ENCODE measurements around the gene FAM219B.
A peak's percentile ranks its signal among the peaks of the same experiment; 100 is the strongest.

The FAM219B gene

GRCh38 chr15:74951006-74951405 lies 44.4 kb upstream of the FAM219B start:
- peak; percentile 16 for ATAC-seq (ENCODE audit: low read depth)
- DNase-seq (ENCODE audit: low spot score): no peak
- Histone ChIP-seq H3K9me3 (ENCODE audit: severe bottlenecking) (no peaks in the 10 kb centered on the region), H3K27me3 (ENCODE audit: insufficient read depth, poor library complexity, severe bottlenecking) (no peaks in the 10 kb centered on the region), H3K4me3 (ENCODE audit: severe bottlenecking) (no peak overlapping the region), H3K36me3 (ENCODE audit: low read depth) (no peaks in the 10 kb centered on the region), H3K27ac (ENCODE audit: poor library complexity, severe bottlenecking) (no peak overlapping the region), H3K4me1 (ENCODE audit: insufficient read depth, poor library complexity, severe bottlenecking) (peaks cover 11% of the 10 kb centered on the region)
- TF ChIP-seq CTCF (IDR thresholded peaks at IDR 0.05; ENCODE audit: poor library complexity, severe bottlenecking): no peak

DNA sequence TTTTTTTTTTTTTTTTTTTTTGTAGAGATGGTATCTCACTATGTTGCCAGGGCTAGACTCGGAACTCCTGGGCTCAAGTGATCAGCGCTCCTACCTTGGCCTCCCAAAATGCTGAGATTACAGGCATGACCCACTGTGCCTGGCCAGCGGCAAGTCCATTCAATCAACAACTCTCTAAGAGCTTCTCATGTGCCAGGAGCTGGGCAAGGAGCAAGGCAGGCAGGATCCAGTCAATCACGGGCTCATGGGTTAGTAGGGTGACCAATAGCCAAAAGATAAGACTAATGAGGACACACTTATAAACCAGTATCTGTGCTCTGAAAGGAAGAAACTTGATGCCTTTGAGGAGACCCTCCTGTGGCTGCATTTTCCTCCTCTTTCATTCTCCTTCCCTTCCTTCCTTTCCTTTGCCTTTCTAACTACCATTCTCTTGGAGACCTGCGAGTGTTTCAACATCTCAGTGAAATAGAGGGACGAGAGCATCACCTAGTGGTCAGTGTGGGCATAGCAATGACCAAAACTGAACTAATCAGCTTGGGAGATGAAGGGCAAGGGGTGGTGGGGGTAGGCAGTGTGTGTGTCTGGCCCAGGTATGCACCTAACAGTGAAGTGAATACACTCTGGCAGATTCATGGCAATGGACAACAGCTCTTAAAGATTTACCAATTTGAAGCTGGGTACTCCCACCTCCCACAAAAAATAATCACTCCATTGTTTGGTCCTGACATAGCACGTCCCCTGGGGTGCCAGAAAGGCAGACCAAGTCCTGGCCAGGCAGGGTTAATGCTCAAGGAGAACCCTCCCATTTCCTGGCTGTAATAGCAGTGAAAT lies 43.6 kb upstream of the FAM219B start:
- no peaks in the 10 kb centered on the region for H3K9me3 ChIP-seq (ENCODE audit: severe bottlenecking)
- no peaks in the 10 kb centered on the region for H3K36me3 ChIP-seq (ENCODE audit: low read depth)
- TF ChIP-seq CTCF (IDR thresholded peaks at IDR 0.05; ENCODE audit: poor library complexity, severe bottlenecking): peak; percentile 100
- no peak overlapping the region for H3K4me3 ChIP-seq (ENCODE audit: severe bottlenecking)
- no peak overlapping the region for H3K27ac ChIP-seq (ENCODE audit: poor library complexity, severe bottlenecking)
- DNase-seq (ENCODE audit: low spot score) (no peak), ATAC-seq (ENCODE audit: low read depth) (peak; percentile 59)
- peaks cover 5% of the 10 kb centered on the region for H3K4me1 ChIP-seq (ENCODE audit: insufficient read depth, poor library complexity, severe bottlenecking)
- H3K27me3 ChIP-seq (ENCODE audit: insufficient read depth, poor library complexity, severe bottlenecking): no peaks in the 10 kb centered on the region

DNA sequence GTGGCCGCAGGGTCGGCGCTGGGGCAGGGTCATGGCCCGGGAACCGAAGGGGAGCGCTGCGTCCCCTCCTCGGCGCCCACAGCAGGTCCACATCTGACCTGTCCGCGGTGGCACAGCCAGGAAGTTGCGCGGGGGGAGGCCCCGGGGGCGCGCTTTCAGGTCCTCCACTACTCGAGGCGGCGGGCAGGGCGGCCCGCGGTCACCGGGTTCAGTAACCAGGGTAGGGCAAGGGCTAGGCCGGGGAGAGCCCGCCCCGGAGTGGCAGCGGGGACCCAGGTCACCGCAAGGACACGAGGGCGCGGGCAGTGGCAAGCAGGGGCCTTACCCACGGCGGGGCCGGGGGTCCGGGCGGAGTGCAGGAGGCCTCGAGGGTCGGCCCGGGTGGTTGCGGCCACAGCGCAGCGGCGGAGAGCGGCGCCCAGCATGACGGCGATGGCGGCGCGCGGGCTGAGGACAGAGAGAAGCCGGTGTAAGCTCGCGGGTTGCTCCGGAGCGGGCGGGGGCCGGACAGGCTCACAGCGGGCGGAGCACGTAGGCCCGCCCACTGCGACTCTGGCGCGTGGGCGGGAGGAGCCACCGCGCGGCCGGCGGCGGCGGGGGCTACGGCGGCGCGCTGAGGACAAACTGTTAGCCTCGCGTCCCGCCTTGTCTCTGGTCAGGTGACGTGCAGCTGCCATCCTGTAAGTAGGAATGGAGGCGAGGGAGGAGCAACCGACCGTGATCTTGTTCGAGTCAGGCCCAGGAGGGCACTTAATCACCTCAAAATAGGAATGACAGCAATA lies 31.1 kb upstream of the FAM219B start, which contains the start of gene COX5A:
COX5A (minus strand) TSS at position 484 of the 782 bp plus-strand sequence; CDS start at position 425, 59 bp downstream.
- peak within 1 kb of the TSS; percentile 66 for H3K27ac ChIP-seq (ENCODE audit: poor library complexity, severe bottlenecking)
- H3K36me3 ChIP-seq (ENCODE audit: low read depth): peaks cover 30% of the 10 kb centered on the region
- peak; percentile 99 for DNase-seq (ENCODE audit: low spot score)
- H3K4me1 ChIP-seq (ENCODE audit: insufficient read depth, poor library complexity, severe bottlenecking): peaks cover 4% of the 10 kb centered on the region
- peak; percentile 7 for TF ChIP-seq CTCF (IDR thresholded peaks at IDR 0.05; ENCODE audit: poor library complexity, severe bottlenecking)
- peak within 1 kb of the TSS; percentile 94 for H3K4me3 ChIP-seq (ENCODE audit: severe bottlenecking)
- no peaks in the 10 kb centered on the region for H3K27me3 ChIP-seq (ENCODE audit: insufficient read depth, poor library complexity, severe bottlenecking)
- no peaks in the 10 kb centered on the region for H3K9me3 ChIP-seq (ENCODE audit: severe bottlenecking)
- peak; percentile 95 for ATAC-seq (ENCODE audit: low read depth)

DNA sequence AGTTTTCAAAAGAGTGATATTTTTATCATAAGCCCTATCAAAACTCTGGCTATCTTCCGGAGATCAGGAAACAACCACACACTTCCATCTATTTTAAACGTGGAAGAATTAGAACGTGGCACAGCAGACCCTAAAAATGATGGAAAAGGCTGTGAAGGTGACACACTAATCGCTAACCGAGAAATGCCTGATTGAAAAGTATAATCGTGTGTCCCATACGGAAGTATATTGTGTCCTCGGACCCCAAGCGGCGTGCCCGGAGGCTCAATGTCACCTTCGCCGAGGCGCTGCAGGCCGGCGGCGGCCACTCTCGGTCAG lies 30.6 kb upstream of the FAM219B start:
- Histone ChIP-seq H3K27me3 (ENCODE audit: insufficient read depth, poor library complexity, severe bottlenecking) (no peaks in the 10 kb centered on the region), H3K4me1 (ENCODE audit: insufficient read depth, poor library complexity, severe bottlenecking) (peaks cover 4% of the 10 kb centered on the region), H3K36me3 (ENCODE audit: low read depth) (peaks cover 33% of the 10 kb centered on the region), H3K27ac (ENCODE audit: poor library complexity, severe bottlenecking) (peak overlapping the region; percentile 66), H3K4me3 (ENCODE audit: severe bottlenecking) (peak overlapping the region; percentile 94), H3K9me3 (ENCODE audit: severe bottlenecking) (no peaks in the 10 kb centered on the region)
- TF ChIP-seq CTCF (IDR thresholded peaks at IDR 0.05; ENCODE audit: poor library complexity, severe bottlenecking): no peak
- ATAC-seq (ENCODE audit: low read depth) (no peak), DNase-seq (ENCODE audit: low spot score) (no peak)
